Stimulated activated CD8-positive, alpha-beta memory T cell treated with anti-CD3 and anti-CD28 coated beads, Interleukin-12 subunit alpha, Interleukin-12 subunit beta, amount 100 ng/mL, for 1 hour (primary cell): ENCODE measurements around the gene CCR9.

Source experiments
- DNase-seq: peaks from one replicate; pipeline ENCODE4 v3.0.0-alpha.2; 2020; ENCODE audit warnings: low read depth

The CCR9 gene

DNA sequence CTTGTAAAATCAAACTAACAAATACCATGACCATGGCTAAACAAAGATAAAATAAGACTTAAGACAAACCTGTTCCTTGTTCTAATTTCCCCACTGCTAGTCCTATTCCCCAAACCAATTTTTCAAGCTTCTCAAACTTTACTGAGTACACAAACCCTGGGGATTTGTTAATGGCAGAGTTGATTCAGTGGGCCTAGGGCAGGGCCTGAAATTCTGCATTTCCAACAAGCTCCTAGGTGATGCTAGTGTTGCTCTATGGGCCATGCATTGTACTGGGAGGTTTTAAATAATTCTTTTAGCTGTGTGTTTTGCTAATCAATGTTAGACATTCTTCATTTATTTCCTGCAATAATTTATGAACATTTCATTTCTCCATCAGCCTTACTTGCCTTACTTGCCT is 13.3 kb upstream of the CCR9 start:
- no peak for DNase-seq

DNA sequence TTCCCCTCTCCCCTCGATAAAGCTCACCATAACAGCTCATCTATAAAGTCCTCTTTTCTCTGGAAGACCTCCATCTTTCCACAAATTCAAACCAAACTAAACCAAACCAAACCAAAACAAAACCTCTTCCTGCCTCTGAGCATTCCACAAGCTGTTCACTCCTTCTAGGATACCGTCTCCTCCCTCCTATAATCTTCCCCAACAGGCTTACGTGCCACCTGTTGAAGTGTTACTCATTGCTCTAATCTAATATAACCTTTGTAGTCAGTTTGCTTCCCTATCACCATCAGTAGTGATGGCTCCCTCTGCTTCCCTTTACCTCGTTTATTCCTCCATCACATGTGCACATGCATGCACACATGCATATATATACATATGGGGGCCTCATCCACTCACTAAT is 12.7 kb upstream of the CCR9 start:
- no peak for DNase-seq

DNA sequence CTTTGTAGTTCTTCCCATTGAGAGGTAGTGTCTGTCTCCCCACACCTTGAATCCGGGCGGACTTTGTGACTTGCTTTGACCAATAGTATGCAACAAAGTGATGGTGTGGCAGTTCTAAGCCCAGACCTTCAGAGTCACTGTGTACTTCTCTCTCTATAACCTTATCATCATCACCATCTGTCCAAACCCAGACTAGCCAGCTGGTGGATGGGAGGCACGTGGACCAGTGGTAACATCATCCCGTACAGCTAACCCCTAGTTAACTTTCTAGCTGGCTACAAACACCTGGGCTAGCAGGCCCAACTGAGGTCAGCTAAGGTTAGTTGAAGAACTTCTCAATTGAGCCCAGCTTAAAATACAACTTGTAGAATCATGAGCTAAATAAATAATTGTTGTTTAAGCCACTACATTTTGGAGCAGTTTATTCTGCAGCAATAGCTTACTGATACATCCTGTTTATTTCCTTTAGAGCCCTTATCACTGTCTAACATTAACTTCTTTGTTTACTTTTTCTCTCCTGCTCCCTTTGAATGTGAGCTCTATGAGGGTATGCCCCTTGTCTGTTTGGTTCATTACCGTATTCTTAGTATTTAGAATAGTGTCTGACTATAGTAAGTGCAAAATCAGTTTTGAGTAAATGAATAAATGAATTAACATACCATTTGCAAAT is 11.5 kb upstream of the CCR9 start:
- no peak for DNase-seq

DNA sequence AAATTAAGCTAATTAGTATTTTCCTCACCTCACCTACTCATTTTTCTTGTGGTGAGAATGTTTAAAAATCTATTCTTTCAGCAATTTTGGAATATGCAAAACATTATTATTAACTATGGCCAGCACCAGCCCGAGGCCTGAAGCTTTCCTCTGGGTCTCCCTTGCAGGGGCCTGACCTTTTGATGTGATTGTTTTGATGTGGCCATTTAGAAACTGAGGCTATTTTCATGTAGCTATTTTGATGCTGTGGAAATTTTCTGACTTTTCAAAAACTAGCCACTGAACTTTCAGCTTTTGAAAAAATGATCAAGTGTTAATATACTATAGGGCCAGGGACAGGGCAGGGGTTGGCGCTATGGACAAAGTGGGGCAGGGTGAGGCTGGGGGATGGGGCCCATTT is 8.2 kb upstream of the CCR9 start:
- no peak for DNase-seq

DNA sequence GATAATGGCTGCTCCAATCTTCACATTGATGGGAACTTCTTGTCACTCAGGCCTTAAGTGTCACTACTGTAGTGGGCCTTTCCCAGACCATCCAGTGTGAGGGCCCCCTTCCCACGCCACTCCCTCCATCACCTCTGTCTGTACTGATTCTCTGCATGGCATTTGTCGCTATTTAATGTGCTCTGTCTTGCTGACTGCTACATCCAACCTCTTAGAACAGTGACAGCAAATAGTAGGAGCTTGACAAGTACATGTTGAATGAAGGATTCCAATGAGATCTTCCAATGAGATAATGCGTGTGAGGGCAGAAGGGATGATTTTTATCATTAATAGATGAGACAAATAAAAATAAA is 5.6 kb upstream of the CCR9 start:
- DNase-seq: no peak

DNA sequence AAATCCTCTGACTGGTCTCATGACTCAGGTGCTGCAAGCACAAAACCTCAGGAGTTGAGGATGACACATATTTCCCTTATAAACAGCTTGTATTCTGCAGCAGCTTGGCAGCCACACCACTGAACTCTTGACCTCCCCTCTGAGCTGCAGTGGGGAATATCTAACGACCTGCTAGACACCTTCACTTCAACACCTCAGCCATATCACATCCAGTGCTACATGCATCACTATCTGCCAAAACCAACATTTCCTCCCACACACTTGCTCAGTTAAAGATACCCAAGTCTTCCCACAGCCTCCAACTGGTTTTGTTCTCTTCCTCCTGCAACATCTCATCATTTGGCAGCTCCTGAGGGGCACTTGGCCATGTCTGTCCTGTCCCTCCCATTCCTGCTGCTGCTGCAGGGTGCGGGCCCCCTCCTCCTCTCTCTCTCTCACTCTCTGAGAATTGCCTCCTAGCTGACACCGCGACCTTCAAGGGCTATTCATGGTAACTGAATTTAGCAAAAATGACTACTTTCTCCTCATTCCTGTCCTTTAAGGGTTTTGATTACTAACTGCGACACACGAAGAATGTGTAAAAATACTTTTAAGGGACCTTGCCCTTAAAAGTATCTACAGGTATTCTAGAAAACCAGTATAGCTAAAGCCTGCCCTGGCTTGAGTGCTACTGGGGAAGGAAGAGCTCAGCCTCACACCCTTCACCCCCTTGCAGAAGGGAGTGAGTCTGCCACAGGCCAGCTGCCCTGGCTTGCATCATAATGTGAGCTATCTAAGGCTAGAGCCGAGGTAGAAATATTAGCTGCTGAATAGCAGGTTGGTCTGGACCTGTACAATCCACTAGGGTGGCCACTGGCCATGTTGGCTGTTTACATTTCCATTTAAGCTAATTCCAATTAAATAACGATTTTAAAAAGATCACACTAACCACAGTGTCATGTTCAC is 5.0 kb upstream of the CCR9 start:
- DNase-seq: peak; percentile 16

DNA sequence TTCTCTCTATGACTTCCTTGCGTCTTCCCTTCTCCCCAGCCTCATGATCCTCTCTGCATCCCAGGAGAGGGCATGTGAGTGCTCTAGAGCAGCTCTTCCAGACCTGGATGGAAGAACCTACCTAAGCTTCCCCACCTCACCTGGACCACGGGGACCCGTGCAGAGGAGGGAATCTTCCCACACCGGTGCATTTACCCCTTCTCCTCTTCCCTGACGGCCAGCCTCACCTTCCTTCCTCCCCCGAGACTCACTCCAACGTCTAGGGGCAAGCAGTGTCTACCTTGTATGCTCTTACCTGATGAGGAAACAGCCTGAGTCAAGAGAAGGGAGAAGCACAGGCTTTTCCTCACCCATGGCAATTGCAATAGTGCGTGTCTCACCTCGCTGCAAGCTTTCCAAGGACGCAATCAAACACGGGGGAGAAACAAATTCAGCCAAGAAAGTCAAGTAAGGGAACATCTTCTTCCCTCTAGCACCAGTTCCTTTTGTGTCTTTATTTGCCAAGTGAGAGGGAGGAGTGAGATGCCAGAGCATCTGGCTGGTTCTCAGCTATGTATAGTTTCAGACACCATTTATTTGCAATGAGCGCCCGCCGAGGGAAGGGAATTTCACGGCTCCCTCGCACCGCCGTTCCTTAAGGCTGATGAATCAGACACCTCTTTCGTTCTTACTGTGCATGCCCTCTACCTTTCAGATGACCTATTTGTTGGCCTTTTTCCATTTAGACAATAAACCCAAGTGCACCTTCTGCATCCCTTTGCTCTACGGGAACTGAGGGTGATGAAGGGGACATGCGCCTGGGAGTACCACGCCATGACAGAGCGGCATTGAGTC is 1.8 kb upstream of the CCR9 start:
- DNase-seq: no peak

DNA sequence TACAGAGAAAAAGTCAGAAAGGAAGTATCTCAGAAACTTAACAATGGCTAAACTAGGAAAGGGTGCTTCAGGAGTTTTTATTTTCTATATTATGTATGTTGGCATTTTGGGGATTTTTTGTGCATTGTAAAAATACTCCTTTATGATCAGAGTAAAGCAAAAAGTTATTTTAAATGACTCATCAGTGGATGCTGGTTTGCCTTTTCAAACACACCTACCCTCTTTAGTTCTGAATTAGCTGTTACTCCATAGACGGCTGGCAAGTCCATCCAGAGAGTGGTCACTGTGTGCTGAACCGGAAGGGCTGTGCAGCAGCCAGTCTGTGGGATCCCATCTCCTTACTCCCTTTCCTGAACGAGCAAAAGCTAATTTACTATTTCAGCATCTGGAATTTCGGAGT is 942 bp downstream of the CCR9 start:
- DNase-seq: no peak

DNA sequence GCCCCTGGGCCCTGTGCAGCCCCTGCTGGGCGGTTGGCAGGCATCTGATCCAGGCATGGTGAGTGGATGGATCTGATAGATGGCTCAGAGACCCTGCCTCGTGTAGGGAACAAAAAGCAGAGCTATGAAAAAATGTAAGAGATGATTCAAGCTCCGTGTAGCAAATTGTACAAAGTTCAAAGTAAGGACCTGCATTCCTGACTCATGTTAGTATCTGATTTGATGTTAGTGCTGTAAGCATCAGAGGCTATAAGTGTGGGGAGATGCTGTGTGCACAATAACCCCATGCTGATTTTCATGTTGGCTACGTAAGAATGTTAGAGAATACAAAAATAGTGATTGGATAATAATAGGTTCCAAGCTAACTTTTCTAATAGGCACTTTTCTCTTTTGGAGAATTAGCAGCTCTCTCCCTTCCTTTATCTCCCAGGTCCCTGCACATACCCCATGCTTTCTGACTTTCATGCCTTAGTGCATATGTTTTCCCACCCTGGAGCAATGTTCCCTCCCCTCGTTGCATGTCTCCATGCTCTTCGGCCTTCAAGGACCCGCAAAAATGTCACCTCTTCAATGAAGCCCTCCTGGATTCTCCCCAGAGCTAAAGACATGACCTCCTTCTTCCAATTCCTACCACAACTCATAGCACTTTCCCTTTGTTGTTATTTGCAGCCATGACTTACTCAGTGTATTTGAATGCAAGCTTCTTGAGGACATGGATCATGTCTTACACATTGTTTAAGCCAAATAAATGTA is 1.6 kb downstream of the CCR9 start:
- DNase-seq: no peak

DNA sequence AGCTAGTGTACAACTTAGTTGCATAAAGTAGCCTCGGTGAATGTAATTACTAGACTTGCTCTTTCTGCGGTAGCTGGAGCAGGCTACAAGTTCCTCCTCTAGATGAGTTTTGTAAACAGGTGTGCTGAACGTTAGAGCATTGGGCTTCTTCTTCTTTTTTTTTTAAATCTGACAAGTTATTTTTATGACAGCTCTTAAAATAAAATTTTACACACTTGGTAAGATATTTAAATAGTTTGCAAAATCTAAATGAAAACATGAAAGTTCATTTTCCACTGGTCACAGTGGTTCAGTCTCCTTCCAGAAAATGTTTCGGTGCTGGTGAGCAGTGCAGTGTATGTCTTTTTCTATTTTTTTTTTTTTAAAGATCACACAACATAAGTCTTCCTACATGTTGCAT is 3.0 kb downstream of the CCR9 start:
- no peak for DNase-seq

DNA sequence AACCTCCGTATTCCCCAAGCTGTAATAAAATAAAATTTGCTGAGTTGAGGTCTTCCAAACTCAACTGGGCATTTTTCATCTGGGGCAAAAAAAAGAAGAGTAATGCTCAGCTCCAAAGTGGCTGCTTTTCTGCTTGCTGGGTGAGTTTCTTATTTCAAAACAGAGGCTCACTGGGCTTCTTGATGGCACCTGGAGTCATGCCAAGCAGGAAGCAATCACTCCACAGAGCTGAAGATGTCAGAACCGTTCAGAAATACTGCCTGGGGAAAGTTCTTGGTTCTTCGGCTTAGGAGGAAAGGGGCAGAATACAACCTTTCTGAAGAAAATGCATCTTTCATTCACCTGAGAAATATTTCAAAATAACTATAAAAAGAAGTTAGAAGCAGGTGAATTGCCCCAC is 4.1 kb downstream of the CCR9 start:
- no peak for DNase-seq

DNA sequence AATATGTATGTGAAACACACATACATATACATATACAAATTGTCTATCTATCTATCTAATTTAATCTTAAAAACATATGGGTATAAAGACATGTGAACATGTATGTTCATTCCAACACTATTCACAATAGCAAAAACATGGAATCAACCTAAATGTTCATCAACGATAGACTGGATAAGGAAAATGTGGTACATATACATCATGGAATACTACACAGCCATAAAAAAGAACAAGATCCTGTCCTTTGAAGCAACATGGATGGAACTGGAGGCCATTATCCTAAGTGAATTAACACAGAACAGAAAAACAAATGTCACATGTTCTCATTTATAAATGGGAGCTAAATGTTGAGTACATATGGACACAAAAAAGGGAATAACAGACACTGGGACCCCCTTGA is 5.8 kb downstream of the CCR9 start:
- no peak for DNase-seq

DNA sequence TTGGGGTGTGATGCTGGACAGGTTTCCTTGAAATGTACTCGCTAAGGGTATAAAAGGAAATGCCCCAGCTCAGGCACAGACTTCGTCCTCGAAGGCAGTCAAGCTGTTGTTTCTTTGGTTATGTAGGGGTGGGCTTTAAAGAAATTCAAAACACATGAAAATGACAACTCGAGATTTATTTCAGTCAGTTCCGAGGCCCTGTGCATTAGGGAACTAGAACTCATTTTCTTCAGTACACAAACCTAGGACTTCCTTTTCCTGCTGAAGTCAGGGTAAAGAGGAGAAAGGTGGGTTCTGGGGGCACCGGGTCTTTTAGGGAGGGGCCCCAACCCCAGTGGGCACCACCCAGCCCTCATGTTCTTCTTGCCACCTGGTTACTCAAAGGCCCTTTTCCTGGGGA is 7.7 kb downstream of the CCR9 start:
- no peak for DNase-seq

DNA sequence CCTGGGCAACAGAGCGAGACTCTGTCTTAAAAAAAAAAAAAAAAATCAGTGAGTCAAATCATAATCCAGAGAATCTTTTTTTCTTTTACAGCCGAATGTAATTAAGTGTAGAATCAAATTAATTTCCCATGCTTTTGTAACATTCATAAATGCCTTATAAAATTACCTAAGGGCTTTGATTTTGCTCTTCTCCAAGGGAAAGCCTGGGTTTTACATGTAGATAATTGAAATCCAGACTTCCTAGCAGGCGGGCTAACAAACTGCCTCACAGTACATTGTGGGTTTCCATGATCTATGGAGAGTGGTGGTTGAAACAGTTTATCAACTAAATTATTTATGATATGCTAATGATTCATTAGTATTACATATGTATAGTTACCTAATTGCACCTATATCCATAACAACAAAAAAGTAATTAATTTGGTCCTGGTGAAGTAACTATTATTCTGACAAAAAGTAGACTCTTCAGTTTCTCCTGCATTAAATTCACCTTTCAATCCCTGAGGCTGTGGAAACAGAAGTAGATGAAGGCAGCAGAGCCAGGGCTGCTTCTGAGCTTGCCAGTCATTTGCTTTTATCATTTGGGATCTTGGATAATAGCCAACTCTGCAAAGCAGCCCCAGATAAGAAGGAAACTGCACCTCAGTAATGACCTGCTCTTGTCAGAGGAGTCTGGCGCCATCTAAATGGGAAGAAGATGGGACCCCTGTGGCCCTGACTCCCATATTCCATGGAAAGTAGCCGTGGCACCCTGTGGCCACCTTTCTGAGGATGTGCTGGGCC is 9.5 kb downstream of the CCR9 start:
- DNase-seq: no peak

DNA sequence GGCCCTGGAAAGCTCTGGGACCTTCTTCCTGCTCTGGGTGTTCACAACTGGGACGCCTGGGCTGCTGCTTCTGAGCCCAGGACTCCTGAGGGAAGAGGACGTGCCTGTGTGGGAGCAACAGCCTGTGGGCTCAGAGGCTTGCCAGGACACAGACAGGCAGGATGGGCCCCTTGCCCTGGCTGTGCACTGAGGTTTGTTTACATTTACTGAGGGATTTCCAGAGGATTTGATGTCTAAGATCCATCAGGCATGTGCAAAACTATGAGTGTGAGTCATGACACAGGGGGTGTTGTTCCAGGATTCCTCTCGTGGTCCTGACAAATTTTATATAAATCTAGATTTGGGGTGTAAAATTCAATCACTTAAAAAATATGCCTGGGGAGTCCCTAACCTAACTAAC is 10.6 kb downstream of the CCR9 start:
- no peak for DNase-seq

DNA sequence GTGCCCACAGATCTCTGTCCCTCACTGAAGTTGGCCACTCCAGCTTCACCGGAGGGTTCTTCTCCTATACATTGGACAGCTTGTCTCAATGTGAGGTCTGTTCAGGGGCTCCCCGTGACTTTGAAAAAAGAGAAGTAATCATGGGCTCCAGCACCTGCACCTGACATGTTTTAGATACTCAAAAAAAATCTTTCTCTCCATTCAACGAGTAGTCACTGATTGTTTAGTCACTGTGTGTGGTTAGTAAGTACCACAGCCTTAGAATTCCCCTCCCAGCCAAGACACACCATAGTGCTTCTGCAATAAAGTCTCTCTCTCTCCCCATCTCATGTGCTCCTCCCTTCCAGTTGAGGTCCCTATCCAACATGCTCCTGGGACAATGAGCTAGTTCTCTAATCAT is 18.6 kb downstream of the CCR9 start:
- no peak for DNase-seq

DNA sequence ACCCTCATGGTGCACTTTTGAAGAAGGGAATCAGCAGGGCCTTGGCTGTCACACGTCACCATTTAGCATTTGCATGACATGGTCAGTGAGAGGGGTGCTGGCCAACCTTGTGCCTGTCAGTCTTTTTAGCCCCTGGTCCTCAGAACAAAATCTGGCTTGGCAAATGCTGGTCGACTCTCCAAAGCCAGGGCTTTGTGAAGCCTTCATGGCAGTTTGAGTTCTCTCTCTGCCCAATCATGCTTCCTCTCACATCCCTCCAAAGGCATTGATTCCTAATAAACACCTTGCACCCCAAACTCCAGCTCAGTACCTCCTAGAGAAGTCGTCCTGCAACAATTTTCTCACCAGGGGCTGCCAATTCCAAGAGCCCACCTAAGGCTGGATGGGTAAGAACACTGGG is 19.4 kb downstream of the CCR9 start:
- no peak for DNase-seq

DNA sequence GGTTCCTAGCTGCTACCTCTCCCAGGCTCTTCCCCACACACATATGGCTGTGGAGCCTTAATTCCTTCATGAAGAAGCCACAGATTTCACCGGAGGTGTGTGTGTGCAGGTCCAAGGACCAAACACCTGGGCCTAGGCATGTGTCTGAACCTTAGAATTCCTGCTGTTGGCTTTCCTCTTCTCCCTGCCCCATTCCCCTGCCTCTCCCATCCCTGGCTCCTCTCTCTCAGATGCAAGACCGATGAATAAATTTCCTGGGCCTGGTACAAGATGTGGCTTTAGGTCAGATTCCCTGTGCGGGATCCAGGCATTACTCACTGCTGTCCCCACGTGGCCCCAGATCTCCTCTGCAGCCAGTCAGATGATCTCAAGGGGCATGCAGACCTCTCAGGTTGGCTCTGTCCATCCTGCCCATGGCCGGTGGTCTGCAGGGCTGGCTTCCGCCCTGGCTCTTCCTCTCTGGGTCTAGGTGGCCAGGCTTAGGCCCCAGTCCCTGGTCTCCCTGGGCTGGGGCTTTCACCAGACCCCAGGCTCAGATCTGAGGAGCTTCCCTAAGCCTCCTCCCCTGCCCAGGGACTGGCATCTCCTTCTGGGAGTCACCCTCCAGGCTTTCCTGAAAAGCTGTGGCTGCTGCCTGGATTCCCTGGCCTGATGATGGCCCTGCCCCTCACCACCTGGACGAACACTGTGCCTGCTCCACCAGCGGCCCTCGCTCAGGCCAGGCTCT is 20.5 kb downstream of the CCR9 start:
- no peak for DNase-seq

DNA sequence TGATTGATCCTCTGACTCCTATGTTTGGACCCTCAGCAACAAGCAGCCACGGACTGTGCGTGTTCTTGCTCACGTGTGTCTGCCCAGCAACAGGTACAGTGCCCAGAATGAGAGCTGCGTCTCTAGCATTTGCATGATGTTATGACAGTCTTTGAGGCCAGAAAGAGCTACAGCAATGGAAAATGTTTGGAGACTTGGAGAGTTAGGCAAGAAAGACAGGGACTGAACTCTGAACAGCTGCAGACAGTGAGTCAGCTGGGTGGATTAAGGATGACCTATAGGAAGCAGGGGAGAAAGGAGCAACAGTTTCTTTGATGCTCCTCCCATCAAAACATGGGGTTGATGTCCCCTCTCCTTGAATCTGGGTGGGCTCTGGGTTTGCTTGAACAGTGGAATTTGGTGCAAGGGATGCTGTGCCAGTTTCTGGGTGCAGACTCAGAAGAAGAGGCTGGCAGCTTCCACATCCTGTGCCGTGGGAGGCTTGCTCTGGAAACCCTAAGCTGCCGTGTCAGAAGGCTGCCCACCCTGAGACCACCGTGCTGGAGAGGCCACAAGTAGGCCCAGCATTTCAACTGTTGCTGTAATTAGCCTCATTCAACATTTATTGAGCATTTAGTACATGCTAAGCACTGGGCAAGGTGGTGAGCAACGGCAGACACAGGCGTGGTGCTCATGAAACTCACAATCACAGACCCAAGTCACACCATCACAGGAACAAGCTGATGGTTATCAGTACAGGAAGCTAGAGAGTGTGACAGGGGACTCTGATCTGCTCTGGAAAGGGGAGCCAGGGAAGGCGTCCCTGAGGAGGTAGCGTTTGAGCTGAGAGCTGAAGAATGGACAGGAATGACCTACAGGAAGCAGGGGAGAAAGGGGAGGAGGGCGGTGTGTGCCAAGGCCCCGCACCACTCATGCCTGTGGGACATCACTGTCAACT is 21.7 kb downstream of the CCR9 start:
- no peak for DNase-seq

DNA sequence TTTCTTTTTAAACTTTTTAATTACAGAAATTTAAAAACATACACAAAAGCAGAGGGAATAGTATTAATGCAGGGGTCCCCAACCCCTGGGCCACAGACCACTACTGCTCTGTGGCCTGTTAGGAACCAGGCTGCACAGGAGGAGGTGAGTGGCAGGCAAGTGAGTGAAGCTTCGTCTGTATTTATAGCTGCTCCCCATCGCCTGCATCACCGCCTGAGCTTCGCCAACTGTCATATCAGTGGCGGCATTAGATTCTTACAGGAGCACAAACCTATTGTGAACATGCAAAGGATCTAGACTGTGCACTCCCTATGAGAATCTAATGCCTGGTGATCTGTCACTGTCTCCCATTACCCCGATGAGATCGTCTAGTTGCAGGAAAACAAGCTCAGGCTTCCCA is 22.4 kb downstream of the CCR9 start:
- no peak for DNase-seq
